ENCODE results near the gene SLC35E1.

DNA sequence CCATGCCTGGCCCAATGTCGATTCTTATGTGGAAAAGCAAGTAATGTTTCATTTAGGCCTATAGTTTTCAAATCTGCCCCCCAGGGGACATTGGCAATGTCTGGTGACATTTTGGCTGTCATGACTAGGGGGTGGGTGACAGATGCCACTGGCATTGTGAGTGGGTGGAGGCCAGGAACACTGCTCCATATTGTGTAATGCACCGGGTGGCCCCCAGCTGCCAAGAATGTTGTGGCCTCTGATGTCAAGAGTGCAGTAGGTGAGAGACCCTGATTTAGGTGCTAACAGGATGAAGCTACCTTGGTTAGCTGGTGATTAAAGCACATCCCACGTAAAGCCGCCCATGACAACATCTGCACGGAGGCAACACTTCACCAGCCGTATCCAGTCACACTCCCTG lies 65.3 kb downstream of the SLC35E1 start:
- TF ChIP-seq POLR2AphosphoS5 (IDR thresholded peaks at IDR 0.05; ENCODE audit: low read depth) (no peak), GABPA (IDR thresholded peaks at IDR 0.05; ENCODE audit: low read depth) (no peak)
- TF ChIP-seq, protein P1, sequence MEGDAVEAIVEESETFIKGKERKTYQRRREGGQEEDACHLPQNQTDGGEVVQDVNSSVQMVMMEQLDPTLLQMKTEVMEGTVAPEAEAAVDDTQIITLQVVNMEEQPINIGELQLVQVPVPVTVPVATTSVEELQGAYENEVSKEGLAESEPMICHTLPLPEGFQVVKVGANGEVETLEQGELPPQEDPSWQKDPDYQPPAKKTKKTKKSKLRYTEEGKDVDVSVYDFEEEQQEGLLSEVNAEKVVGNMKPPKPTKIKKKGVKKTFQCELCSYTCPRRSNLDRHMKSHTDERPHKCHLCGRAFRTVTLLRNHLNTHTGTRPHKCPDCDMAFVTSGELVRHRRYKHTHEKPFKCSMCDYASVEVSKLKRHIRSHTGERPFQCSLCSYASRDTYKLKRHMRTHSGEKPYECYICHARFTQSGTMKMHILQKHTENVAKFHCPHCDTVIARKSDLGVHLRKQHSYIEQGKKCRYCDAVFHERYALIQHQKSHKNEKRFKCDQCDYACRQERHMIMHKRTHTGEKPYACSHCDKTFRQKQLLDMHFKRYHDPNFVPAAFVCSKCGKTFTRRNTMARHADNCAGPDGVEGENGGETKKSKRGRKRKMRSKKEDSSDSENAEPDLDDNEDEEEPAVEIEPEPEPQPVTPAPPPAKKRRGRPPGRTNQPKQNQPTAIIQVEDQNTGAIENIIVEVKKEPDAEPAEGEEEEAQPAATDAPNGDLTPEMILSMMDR (IDR thresholded peaks at IDR 0.05; ENCODE audit: insufficient read depth, low read length): no peak
- TF ChIP-seq, protein P2, sequence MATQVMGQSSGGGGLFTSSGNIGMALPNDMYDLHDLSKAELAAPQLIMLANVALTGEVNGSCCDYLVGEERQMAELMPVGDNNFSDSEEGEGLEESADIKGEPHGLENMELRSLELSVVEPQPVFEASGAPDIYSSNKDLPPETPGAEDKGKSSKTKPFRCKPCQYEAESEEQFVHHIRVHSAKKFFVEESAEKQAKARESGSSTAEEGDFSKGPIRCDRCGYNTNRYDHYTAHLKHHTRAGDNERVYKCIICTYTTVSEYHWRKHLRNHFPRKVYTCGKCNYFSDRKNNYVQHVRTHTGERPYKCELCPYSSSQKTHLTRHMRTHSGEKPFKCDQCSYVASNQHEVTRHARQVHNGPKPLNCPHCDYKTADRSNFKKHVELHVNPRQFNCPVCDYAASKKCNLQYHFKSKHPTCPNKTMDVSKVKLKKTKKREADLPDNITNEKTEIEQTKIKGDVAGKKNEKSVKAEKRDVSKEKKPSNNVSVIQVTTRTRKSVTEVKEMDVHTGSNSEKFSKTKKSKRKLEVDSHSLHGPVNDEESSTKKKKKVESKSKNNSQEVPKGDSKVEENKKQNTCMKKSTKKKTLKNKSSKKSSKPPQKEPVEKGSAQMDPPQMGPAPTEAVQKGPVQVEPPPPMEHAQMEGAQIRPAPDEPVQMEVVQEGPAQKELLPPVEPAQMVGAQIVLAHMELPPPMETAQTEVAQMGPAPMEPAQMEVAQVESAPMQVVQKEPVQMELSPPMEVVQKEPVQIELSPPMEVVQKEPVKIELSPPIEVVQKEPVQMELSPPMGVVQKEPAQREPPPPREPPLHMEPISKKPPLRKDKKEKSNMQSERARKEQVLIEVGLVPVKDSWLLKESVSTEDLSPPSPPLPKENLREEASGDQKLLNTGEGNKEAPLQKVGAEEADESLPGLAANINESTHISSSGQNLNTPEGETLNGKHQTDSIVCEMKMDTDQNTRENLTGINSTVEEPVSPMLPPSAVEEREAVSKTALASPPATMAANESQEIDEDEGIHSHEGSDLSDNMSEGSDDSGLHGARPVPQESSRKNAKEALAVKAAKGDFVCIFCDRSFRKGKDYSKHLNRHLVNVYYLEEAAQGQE (IDR thresholded peaks at IDR 0.05; ENCODE audit: insufficient replicate concordance, low read depth): no peak
